GM19193 (cell line): ENCODE results near the gene INPP5K.

ENCODE experiments used
- POLR2A ChIP-seq: IDR thresholded peaks from 4 replicates; pipeline ENCODE4 v1.6.1; 2011; ENCODE audit not compliant: insufficient read depth, insufficient read length; ENCODE audit errors: extremely low read depth

The INPP5K gene

GRCh38 chr17:1496869-1497268 is 19.5 kb downstream of the INPP5K start:
- no peak for TF ChIP-seq POLR2A

- TF ChIP-seq POLR2A = no peak
Observed at GRCh38 chr17:1495265-1495989, 21.0 kb downstream of the INPP5K start.

GRCh38 chr17:1494736-1495253 is 21.6 kb downstream of the INPP5K start:
- no peak for TF ChIP-seq POLR2A

- TF ChIP-seq POLR2A = no peak
Observed at GRCh38 chr17:1494203-1494602, 22.2 kb downstream of the INPP5K start.

- TF ChIP-seq POLR2A = no peak
Observed at GRCh38 chr17:1493291-1493980, 23.0 kb downstream of the INPP5K start.

- TF ChIP-seq POLR2A = no peak
Observed at GRCh38 chr17:1492249-1493206, 23.9 kb downstream of the INPP5K start, which contains the start of gene MYO1C. Gene MYO1C, minus strand, starts transcription at chr17:1492686. Its CDS starts 199 bp downstream, at chr17:1492487.

GRCh38 chr17:1491443-1492248 is 24.8 kb downstream of the INPP5K start:
- no peak for TF ChIP-seq POLR2A

GRCh38 chr17:1490643-1491442 is 25.6 kb downstream of the INPP5K start:
- TF ChIP-seq POLR2A = peak; percentile 54

- TF ChIP-seq POLR2A = no peak
Observed at GRCh38 chr17:1488826-1489270, 27.6 kb downstream of the INPP5K start.

GRCh38 chr17:1487939-1488825 is 28.2 kb downstream of the INPP5K start:
- peak; percentile 12 for TF ChIP-seq POLR2A

- TF ChIP-seq POLR2A = peak; percentile 25
Observed at GRCh38 chr17:1486802-1487695, 29.4 kb downstream of the INPP5K start.
